Activated CD8-positive, alpha-beta memory T cell treated with anti-CD3 and anti-CD28 coated beads for 1 hour (primary cell): ENCODE data around the gene IFT27.
"Not testable (repeated sequence)": the region's sequence is repeated elsewhere in the genome, so short reads cannot be mapped to it uniquely, and the experiment has no call there.

ENCODE experiments used
- DNase-seq, 2 donors: peaks; one replicate each; pipeline ENCODE4 v3.0.0-alpha.2; 2020; ENCODE audit warnings: low read depth in 1 of 2; ENCODE audit errors: extremely low read depth in 1 of 2

Gene IFT27

GRCh38 chr22:36745301-36745995, 30.5 kb downstream of the IFT27 start:
- no peak for DNase-seq

DNA sequence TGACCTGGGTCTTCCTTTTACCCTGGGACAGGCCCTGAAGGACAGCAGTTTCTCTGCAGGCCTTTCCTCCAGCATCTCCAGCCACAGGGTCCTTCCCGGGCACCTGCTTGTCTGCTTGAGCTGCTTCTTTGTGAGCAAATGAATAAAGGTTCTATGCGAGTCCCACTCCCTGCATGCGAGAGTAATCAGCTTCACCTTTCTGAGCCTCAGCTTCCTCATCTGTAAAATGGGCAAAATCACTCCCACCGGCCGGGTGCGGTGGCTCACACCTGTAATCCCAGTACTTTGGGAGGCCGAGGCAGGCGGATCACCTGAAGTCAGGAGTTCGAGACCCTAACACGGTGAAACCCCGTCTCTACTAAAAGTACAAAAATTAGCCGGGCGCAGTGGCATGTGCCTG, 31.1 kb downstream of the IFT27 start:
- DNase-seq, result no peak

DNA sequence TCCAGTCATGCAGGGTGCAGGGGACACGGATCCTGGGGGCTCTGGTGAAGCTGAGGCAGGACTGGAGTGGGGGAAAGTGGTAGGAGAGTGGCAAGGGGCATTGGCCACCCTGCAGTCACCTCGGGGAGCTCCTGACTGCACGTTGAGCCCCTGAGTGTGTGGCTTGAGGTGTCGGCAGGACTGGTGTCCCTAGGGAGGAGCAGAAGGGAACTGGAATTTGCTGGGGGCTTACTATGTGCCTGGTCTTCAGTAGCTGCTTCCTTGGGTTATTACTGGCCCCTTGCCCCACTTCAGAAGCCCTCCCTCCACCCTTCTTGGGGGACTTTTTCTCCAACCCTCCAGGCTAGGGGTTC, 31.5 kb downstream of the IFT27 start:
- no peak for DNase-seq

GRCh38 chr22:36743591-36744412, 32.1 kb downstream of the IFT27 start:
- DNase-seq, result no peak

GRCh38 chr22:36743011-36743410, 32.9 kb downstream of the IFT27 start:
- no peak for DNase-seq

DNA sequence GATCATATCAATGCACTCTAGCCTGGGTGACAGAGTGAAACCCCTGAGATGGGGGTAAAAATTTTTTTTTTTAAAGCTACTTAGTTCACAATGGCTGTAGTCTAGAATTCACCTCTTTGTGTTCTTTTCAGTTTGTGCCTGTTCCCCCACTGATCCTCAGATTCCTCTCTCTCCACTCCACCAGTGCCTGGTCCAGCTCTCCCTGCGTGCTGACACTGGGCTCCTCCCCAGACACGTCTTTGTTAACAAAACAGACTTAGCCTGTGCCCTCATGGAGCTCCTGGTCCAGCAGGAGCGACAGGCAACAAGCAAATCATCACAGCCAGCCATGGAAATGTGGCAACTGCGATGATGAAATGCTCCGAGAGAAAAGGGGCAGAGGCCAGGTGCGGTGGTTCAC, 34.0 kb downstream of the IFT27 start:
- no peak for DNase-seq

GRCh38 chr22:36741204-36741793, 34.6 kb downstream of the IFT27 start:
- no peak for DNase-seq

- DNase-seq, result no peak
Measured at GRCh38 chr22:36740716-36741115, 35.2 kb downstream of the IFT27 start.

- no peak for DNase-seq
Measured at GRCh38 chr22:36739185-36739584, 36.7 kb downstream of the IFT27 start.

DNA sequence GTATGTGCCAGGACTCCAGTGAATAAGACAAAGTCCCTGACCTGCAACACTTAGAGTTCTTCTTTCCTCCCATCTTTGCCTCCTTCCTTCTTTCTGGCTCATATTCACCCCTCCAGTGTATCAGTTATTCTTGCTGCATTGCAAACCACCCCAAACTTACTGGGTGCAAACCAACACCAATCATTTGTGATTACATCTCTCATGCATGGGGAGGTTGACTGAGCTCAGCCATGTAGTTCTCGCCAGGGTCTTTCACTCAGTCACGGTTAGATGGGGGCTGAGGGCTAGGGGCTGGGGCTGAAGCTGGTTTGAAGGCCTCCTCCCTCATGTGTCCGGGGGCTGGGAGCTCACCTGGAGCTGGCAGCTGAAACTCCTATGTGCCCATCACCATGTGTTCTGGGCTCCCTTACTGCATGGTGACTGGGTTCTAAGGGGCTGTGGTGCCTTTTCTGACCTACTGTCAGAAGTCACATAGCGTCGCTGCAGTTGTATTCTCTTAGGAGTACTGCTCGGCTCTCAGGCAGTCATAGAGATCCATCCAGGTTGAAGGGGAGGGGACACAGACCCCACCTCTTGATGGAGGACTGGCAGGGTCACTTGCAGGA, 37.4 kb downstream of the IFT27 start:
- no peak for DNase-seq

DNA sequence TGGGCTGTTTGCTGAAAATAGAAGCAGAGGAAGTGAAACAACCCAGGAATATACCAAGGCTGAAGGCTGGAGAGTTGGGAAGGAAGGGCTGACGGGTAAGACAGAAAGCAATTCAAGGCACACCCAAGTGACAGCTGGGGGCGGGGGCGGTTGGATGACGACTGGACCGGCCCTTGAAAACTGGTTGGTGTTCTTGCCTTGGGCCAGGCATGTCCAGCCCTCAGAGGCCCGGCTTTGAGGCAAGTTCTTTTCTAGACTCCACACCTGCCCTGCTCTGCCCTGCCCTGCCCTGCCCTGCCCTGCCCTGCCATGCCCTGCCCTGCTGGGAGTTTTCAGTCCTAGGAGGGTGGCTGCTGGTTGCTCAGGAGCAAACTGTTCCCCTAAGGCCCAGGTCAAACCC, 38.1 kb downstream of the IFT27 start:
- DNase-seq, result no peak

- DNase-seq, result no peak
Measured at GRCh38 chr22:36736701-36737320, 39.1 kb downstream of the IFT27 start.

DNA sequence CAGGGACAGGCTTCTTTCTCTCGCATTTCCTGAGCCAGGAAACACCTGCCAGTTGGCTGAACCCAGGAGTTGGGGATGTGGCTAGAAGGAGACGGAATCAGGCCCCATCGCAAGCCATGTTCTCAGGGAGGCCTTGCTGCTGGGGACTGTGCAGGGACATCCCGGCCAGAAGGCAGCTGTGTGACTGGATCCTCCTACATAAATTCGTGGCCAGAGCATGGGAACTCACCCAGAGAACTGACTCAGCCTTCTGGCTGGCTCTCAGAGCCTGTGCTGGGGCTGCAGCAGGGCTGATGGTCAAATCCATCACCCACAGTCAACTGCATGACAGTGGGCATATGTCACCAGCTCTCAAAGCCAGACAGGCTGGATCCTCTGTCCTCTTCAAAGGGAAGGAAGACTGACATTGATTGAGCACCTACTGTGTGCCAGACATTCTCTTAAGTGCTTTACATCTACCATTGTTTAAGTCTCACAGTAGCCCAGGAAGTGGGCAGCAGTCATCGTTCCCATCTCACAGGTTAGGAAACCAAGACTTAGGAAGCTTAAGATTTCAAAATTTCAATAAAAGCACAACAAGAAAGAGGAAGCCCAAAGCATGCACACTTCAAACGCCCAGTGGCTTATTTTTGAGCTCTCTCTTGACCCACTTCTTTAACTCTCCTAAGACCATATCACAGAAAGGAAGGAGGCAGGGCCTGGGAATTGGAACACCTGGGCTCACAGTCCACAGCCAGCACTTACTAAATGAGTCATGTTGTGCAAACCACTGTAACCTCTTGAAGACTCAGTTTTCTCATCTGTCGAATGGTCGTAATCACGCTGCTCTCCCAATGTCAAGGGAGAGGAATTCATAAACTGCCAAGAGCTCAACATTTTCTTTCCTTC, 41.5 kb downstream of the IFT27 start:
- DNase-seq, result no peak

DNA sequence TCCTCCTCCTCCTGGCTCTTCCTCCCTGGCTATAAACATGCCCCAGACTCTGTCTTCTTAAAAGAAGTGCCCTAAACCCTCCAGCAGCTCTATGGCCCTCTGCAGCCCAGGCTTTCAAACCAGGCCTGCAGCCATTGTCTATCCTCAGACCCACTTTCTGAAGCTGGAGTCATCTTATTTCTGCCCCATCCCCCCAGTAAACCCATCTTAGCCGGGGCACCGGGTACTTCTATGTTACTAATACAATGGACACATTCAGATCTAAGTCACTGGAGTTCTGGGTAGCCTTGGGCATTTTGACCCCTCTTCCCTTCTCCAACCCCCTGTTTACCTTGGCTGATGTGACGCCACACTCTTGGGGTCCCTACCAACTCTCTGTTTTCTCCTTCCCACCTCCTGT, 42.6 kb downstream of the IFT27 start:
- DNase-seq, result no peak

- DNase-seq, result no peak
Measured at GRCh38 chr22:36732609-36733008, 43.3 kb downstream of the IFT27 start.

- no peak for DNase-seq
Measured at GRCh38 chr22:36731916-36732315, 44.0 kb downstream of the IFT27 start.

- not testable (repeated sequence) for DNase-seq
Measured at GRCh38 chr22:36731321-36731720, 44.6 kb downstream of the IFT27 start.

GRCh38 chr22:36730176-36730858, 45.6 kb downstream of the IFT27 start:
- DNase-seq, result no peak

GRCh38 chr22:36729321-36729720, 46.6 kb downstream of the IFT27 start:
- no peak for DNase-seq

DNA sequence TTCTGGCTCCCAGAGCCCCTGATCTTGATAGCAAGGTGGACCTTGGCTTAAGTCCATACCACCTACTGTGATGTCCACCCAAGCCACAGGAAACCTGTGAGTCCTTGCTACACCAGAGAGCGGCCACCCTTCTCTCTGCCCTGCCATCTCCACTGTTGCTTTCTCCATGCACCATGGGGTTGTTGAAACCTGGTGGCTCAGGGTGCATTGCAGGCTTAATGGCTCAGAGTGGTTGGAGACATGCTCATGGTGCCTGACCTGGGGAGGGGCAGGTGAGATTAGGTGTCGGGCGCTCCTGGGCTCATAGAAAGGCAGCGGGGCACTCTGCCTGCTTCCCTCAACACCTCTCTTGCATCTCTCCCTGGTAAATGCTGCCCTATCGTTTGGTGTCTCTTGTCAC, 47.4 kb downstream of the IFT27 start:
- DNase-seq, result no peak
